Mucosa of gallbladder (tissue), 1 donor: Measurements from ENCODE around the gene LAPTM4A. TPM values are rescaled to one million over a fixed set of nuclear protein-coding genes. Genes with fewer than 3 reads are reported as not detected.
"Not testable (repeated sequence)": the region's sequence is repeated elsewhere in the genome, so short reads cannot be mapped to it uniquely, and the experiment has no call there.

ENCODE experiments used
- DNase-seq: peaks from one replicate; pipeline ENCODE4 v3.0.0-alpha.2; 2020; ENCODE audit warnings: low spot score
- total RNA-seq: library from RNA; stranded (reverse); gene quantifications from one replicate; pipeline ENCODE4 v1.2.1, GENCODE V29; 2021
- donor health status: DM: no; HTN: no; CAD: no.

The LAPTM4A gene
- total RNA-seq: 274 TPM

- DNase-seq: peak; percentile 98
Measured at GRCh38 chr2:20051532-20052228, at the start of gene LAPTM4A. Gene LAPTM4A (minus strand): TSS chr2:20051628. CDS start chr2:20051520, 108 bp downstream.

- no peak for DNase-seq
Measured at GRCh38 chr2:20100711-20101110, 49.3 kb upstream of the LAPTM4A start.

- DNase-seq: no peak
Measured at GRCh38 chr2:20099780-20100179, 48.4 kb upstream of the LAPTM4A start.

GRCh38 chr2:20097889-20098714 is 46.7 kb upstream of the LAPTM4A start:
- DNase-seq: peak; percentile 83

GRCh38 chr2:20095469-20095868 is 44.0 kb upstream of the LAPTM4A start:
- no peak for DNase-seq

- DNase-seq: no peak
Measured at GRCh38 chr2:20094955-20095354, 43.5 kb upstream of the LAPTM4A start.

- no peak for DNase-seq
Measured at GRCh38 chr2:20094142-20094755, 42.8 kb upstream of the LAPTM4A start.

GRCh38 chr2:20093263-20094141 is 42.1 kb upstream of the LAPTM4A start:
- DNase-seq: peak; percentile 72

- DNase-seq: no peak
Measured at GRCh38 chr2:20092901-20093235, 41.4 kb upstream of the LAPTM4A start.

- no peak for DNase-seq
Measured at GRCh38 chr2:20092226-20092900, 40.9 kb upstream of the LAPTM4A start.

- DNase-seq: no peak
Measured at GRCh38 chr2:20091305-20091991, 40.0 kb upstream of the LAPTM4A start.

- no peak for DNase-seq
Measured at GRCh38 chr2:20089715-20090464, 38.5 kb upstream of the LAPTM4A start.

- not testable (repeated sequence) for DNase-seq
Measured at GRCh38 chr2:20085909-20086308, 34.5 kb upstream of the LAPTM4A start.

- DNase-seq: not testable (repeated sequence)
Measured at GRCh38 chr2:20082812-20083211, 31.4 kb upstream of the LAPTM4A start.

GRCh38 chr2:20081841-20082240 is 30.4 kb upstream of the LAPTM4A start:
- no peak for DNase-seq

- no peak for DNase-seq
Measured at GRCh38 chr2:20080839-20081415, 29.5 kb upstream of the LAPTM4A start.

GRCh38 chr2:20080428-20080827 is 29.0 kb upstream of the LAPTM4A start:
- DNase-seq: no peak

GRCh38 chr2:20079546-20080115 is 28.2 kb upstream of the LAPTM4A start:
- no peak for DNase-seq

GRCh38 chr2:20077411-20077940 is 26.0 kb upstream of the LAPTM4A start:
- DNase-seq: no peak
